HG02798 (cell line): ENCODE data around the gene GNB5.
"Not testable (repeated sequence)": the region's sequence is repeated elsewhere in the genome, so short reads cannot be mapped to it uniquely, and the experiment has no call there.

Experiments
- ATAC-seq: cut with Tn5 transposase; IDR thresholded peaks from one replicate; pipeline ENCODE4 v1.9.1; 2021; ENCODE audit warnings: mild to moderate bottlenecking; ENCODE audit not compliant: unreplicated experiment, poor library complexity

GNB5 gene

GRCh38 chr15:52171807-52172206 lies 19.4 kb downstream of the GNB5 start:
- no peak for ATAC-seq

GRCh38 chr15:52171386-52171785 lies 19.8 kb downstream of the GNB5 start:
- no peak for ATAC-seq

- not testable (repeated sequence) for ATAC-seq
These were observed 21.0 kb downstream of the GNB5 start for GRCh38 chr15:52170199-52170598.

GRCh38 chr15:52165494-52166131 lies 25.6 kb downstream of the GNB5 start:
- not testable (repeated sequence) for ATAC-seq

GRCh38 chr15:52164631-52165265 lies 26.4 kb downstream of the GNB5 start:
- ATAC-seq: no peak

GRCh38 chr15:52163321-52164190 lies 27.6 kb downstream of the GNB5 start:
- no peak for ATAC-seq

- no peak for ATAC-seq
These were observed 28.3 kb downstream of the GNB5 start for GRCh38 chr15:52162876-52163275.

GRCh38 chr15:52162260-52162659 lies 28.9 kb downstream of the GNB5 start:
- ATAC-seq: no peak

- no peak for ATAC-seq
These were observed 29.7 kb downstream of the GNB5 start for GRCh38 chr15:52161406-52161966.

- no peak for ATAC-seq
These were observed 31.5 kb downstream of the GNB5 start for GRCh38 chr15:52159645-52160044.

- ATAC-seq: no peak
These were observed 33.0 kb downstream of the GNB5 start for GRCh38 chr15:52158084-52158765.

- no peak for ATAC-seq
These were observed 35.3 kb downstream of the GNB5 start for GRCh38 chr15:52155878-52156277.

- no peak for ATAC-seq
These were observed 36.0 kb downstream of the GNB5 start for GRCh38 chr15:52154896-52155865.

GRCh38 chr15:52153900-52154895 lies 37.0 kb downstream of the GNB5 start:
- no peak for ATAC-seq

GRCh38 chr15:52151353-52151752 lies 39.8 kb downstream of the GNB5 start:
- no peak for ATAC-seq

- ATAC-seq: no peak
These were observed 40.3 kb downstream of the GNB5 start for GRCh38 chr15:52150871-52151270.

- ATAC-seq: no peak
These were observed 41.0 kb downstream of the GNB5 start for GRCh38 chr15:52150043-52150825.
